Cortex of kidney (tissue), 1 donor: ENCODE data around the gene JPH3.

Experiments
- DNase-seq: peaks from one replicate; lab custom pipeline; 2025; lab: John Stamatoyannopoulos, UW

Gene JPH3

DNA sequence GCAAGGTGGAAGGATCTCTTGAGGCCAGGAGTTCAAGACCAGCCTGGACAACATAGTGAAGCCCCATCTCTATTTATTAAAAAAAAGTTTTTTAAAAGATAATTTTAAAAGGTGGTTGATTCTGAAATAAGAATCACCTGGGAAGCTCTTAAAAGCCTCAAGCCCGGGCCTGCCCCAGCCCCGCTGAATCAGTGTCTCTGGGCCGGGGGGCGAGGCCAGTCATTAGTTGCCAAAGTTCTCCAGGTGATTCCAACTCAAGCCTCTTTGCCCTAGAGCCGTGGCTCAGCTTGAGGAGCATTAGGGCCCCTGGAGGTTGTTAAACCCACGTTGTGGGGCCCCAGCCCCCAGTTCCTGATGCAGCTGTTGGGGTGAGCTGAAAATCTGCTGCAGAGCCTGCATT, 24.6 kb downstream of the JPH3 start:
- no peak for DNase-seq

DNA sequence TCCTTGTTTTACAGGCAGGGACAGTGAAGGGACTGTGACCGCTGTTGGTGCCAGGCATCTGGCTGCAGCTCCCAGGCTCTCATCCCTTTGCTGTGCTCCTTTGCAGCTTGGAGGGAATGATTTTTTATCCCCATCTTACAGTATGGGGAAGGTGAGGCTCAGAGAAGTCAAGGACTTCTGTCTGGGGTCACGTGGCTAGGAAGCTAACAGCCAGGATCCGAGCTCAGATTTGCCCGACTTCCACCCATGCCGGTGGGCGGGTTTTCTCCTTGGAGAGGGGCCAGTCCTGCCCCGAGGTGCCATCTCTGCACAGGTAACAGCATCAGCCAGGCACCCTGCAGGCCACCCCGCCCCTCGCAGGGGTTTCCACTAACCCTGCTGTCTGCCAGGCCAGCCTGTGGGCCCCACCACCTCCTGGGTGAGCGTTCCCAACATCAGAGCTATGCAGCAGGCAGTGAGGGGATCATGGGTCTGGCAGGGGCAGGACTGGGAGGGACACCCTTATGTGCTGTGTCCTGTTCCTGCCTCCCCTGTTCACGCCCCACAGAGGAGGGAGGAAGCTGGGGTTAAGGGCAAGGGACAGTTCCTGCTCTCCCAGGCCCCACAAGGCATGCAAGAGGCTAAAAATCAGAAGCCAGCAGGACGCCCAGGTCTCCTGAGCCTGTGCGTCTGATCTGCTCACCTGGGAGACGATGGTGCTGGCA, 25.4 kb downstream of the JPH3 start:
- no peak for DNase-seq

DNA sequence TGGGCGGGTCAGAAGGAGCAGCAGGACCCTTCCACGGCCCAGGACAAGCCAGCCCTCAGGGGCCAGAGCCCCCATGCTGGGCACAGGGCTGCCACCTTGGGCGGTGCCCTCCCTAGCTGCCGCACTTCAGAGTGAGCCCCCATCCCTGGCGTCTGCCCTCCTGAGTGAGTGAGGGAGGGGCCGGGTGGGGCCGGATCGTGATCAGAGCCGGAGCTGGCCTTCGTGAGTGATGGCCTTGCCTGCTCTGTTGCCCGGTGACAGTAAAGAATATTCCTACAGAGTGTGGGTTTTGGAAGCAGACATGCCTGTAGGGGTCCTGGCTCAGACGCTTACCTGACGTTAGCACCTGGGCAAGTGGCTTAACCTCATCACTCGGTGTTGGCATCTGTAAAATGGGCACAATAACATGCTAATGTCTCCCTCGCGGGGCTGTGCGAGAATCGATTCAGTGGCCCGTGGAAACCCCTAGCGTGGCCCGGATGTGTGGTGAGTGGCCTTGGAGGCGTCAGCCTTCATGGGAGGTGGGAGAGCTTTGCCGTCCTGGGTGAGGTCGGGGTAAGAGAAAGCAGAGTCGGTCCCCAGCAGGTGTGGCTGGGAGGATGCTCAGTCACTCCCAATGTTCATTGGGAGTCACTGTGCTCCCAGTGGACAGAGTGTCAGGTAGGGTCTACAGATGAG, 26.1 kb downstream of the JPH3 start:
- no peak for DNase-seq

DNA sequence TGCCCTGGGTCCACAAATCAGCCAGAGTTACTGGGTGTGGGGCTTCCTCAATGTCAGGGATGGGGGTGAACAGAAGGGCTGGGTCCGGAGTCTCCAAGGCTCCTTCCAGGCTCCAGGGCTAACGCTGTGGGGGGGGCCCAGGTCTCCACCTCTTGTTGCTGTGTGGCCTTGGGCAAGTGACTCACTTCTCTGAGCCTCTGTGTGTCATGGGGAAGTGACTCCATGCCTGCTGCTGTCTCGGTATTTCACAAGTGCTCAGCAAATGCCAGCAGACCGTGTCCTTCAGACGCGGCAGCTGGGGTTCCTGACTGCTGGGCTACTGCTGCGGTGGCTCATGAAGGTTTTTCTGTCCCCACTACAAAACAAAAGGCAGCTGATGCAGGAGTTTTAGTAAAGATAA, 26.6 kb downstream of the JPH3 start:
- DNase-seq = no peak

DNA sequence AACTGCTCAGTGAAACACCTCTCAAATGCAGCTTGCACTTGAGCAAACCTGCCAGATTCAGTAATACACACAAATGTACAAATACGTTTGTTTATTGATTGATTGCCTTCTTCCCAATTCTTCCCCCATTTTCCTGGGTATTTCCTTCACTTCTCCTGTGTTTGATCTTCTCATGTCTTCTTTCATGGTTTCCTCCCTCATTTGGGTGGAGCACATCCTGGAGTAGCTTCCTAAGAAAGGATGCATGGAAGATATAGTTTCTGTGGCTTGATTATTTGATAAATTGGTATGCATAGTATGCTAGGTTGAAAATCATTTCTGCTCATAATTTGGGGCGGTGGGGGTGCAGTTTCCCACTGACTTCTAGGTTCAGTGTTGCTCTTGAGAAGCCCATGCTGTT, 28.8 kb downstream of the JPH3 start:
- no peak for DNase-seq

DNA sequence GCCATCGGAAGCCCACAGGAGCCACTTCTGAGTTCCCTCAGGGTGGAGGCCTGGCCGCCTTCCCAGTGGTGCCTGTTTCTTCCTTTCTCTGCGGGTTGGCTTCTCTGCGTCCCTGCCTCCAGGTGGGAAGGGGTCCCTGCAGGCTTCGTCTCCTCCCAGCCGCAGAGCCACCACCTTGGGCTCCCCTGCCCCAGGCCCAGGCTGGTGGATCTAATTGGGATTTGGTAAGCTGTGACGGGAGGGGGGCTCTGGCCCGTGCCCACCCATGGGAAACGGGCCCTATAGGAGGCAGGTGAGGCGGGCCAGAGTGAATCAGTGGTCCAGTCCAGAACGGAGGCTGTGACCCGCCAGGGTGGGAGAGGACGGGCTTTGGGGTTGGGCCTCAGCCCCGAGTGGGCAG, 32.1 kb downstream of the JPH3 start:
- no peak for DNase-seq

DNA sequence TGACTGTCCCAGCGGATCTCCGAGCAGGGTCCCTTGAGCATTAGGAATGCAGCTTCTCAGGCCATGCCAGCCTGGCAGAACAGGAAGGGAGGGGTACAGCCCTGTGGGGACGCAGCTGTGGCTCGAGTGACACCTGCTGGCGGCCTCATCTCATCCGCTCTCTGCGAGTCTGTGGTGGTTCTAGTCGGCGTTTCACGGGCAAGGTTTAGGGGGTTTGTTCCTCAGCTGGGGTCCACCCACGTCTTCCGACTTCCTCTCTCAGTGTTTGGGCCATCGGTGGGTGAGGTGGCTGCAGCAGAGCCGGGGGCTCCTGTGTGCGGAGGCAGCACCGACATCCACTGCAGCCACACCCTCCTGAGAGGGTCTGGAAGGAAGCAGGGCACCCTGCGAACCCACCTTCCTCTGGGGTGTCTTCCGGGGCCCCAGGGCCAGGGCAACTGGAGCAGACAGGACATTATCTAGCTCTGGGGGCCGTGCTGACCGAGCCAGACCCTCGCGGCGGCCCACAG, 33.3 kb downstream of the JPH3 start:
- DNase-seq = no peak

DNA sequence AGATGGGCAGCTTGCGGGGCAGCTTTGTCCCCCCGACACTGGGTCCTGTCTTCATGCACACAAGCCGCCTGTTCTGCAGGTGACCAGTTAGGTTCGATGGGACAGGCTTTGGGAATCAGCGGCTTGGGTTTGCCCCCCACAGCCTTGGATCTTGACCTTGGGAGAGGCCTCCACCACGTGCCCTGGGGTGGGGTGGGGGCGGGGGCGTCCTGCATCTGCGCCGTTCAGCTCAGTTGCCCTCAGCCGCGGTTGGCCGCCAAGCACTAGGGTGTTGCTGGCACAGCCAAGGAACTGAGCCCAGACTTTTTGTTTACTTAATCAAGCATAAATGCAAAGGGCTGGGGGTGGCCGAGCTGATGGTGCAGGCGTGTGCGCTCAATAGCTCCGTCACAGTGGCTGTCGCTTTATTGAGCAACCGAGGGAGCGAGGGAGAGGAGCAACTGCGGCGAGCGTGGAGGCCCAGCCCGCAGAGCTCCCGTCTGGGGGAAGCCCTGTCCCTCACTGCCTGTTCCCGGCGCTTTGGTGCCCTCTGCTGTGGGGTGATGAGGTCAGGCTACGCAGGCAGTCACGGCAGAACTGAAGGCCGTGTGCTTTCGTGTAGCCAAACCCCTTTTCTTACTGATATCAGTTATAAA, 33.9 kb downstream of the JPH3 start:
- no peak for DNase-seq

DNA sequence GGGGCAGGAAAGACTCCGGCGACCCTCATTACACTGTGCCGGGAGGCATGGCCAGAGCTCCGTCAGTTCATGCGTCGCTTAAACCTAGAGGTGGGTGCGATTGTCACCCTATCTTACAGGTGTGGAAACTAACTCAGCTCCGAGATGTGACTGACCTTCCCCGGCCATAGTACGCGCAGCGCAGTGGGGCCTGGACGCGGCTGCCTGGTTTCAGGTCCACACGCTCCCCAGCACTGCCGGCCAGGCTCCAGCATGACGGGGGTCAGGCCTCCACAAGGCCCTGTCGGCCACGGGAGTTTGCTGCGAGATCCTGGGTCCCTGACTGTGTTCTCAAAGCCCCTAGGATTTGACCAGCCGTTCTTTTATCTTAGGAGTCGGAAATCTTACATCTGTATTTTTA, 34.4 kb downstream of the JPH3 start:
- no peak for DNase-seq

DNA sequence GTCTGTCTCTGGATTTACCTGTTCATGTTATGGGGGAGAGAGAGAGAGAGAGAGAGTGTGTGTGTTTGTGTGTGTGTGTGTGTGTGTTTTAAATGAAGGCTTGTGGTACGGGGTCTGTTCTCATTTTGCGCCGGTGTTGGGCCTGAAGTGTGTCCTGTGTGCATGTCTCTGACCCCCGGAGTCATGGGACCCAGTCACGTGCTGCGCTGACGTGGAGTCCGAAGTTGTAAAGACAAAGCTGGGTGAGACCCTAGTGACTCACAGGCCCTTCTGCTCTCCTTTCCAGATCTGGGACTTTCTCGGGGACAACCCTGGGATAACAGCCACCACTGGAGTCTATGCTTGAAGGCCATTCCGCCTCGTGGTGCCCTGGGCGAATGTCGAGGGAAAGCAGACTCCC, 35.0 kb downstream of the JPH3 start:
- DNase-seq = no peak

DNA sequence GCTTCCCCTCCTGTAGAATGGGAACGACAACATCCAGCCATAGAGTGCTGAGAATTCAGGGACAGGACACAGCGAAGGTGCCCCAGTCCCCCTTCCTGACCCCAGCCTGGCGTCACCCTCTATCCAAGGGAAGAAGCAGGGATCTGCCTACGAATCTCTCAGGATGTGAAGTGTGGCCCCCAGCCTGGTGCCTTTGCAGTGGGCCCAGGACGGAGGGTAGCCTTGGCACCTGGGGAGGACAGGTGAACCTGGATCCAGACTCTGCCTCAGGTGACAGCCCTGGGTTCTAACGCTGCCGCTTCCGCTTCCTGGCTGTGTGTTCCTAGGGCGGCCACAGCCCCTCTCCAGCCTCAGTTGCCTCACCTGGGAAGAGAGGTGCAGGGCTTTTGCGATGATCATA, 36.4 kb downstream of the JPH3 start:
- no peak for DNase-seq

DNA sequence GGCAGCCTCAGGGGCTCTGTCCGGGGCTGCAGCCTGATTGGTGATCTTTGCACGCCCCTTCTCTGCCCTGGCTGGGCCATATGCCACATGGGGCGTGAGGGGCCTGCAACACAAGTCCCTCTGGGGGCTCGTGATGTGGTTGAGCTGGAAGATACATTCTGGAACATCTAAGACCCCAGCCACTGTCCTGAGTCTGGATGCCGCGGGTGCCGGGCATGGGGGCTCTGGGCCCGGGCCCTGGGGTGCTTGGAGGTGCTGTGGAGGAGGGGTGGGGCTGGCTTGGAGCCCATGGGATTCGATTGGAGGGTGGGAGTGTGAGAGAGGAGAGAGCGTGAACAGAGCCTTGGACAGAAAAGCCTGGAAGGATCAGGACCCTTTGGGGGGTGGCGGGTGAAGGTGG, 39.4 kb downstream of the JPH3 start:
- no peak for DNase-seq

DNA sequence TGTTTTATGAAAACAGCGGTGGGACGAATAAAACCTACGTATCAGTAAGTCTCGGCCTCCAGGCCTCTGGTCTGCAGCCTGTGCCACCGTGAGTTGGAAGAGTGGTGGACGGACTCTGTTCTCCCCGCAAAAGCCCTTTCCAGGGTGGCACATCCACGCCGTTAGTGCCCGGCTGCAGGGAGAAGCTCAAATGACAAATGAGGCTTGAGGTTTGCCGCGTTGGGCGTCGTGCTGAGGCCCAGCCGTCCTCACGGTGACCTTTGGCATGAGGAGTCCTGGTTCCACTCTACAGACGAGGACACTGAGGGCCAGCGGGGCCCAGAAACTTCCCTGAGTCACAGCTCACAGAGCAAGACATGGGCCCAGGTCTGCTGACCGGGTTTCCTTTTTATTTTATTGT, 40.2 kb downstream of the JPH3 start:
- DNase-seq = no peak

DNA sequence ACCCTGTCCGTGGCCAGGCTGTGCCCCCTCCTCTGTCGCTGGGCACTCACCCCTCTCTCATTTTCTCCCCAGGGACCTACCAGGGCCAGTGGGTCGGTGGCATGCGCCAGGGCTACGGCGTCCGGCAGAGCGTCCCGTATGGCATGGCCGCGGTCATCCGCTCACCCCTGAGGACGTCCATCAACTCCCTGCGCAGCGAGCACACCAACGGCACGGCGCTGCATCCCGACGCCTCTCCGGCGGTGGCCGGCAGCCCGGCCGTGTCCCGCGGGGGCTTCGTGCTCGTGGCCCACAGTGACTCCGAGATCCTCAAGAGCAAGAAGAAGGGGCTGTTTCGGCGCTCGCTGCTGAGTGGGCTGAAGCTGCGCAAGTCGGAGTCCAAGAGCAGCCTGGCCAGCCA, 41.9 kb downstream of the JPH3 start:
- no peak for DNase-seq

DNA sequence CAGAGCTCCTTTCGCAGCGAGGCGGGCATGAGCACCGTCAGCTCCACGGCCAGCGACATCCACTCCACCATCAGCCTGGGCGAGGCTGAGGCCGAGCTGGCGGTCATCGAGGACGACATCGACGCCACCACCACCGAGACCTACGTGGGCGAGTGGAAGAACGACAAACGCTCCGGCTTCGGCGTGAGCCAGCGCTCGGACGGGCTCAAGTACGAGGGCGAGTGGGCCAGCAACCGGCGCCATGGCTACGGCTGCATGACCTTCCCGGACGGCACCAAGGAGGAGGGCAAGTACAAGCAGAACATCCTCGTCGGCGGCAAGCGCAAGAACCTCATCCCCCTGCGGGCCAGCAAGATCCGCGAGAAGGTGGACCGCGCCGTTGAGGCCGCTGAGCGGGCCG, 42.3 kb downstream of the JPH3 start:
- no peak for DNase-seq

DNA sequence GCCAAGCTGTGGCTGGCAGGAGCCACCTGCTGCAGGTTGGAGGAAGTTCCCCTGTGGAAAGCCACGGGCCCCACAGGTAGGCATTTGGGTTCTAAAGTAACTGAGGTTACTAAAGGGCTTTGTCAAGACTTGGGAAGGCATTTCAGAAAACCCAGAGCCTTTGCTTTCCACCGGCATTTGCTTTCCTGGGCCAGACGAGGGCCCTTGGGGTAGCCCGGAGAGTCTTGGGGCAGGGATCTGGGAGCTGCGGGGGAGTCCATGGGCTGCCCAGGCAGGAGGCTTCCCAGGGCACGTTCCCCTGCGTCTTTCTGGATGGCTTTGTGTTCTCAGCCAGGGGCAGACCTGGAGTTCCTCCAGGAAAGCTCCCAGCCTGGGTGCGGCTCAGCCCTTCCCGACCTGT, 43.5 kb downstream of the JPH3 start:
- no peak for DNase-seq

DNA sequence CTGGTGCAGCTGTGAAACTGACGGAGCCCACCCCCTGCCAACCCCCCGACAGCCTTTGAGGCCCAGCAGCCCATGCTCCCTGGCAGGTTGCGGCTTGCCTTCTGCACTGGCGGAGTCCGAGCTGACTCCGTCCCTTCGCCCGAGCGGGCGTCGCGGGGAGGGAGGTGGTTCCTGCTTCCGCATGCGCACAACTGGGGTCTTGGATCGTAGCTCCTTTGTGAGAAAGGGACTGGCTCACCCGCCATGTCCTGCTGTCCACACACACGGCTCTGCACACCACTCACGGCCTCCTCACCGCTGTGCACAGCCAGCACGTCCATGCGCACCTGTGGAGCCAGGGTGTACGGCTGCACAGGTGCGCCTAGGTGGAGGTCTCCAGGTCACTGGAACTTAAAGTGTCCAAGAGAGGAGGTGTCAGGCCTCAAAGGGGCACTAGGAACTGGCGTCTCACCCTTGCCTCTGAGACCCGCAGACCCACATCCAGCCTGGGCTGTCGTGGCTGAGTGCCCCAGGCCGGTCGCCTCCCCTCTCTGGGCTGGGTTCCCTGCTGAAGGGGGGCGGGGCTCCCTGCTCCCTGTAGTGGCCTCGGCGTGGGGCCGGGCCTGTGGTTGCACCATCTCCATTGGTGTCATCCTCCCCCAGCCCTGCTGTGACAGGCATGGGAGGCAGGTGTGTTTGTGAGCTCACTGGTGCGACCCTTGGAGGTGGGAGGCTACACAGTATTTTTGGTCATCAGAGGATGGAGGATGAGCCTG, 45.3 kb downstream of the JPH3 start:
- no peak for DNase-seq

DNA sequence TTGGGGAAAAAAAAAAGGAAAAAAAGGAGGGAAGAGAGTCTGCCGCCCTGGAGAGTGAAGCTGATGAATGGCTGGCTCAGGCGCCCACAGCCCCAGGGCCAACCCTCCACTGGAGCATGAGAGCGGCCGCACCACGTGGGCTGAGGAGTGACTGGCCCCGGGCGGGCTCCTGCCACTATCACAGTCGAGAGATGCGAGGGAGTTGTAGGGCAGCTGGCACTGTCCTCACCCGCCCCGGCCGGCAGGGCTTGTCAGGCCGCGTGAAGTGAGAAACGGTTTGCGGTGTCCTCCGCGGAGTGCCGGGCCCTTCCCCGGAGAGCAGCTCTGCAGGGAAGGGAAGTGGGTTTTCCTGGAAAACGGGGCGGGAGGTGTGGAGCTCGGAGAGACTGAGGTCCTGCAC, 45.9 kb downstream of the JPH3 start:
- DNase-seq = no peak

DNA sequence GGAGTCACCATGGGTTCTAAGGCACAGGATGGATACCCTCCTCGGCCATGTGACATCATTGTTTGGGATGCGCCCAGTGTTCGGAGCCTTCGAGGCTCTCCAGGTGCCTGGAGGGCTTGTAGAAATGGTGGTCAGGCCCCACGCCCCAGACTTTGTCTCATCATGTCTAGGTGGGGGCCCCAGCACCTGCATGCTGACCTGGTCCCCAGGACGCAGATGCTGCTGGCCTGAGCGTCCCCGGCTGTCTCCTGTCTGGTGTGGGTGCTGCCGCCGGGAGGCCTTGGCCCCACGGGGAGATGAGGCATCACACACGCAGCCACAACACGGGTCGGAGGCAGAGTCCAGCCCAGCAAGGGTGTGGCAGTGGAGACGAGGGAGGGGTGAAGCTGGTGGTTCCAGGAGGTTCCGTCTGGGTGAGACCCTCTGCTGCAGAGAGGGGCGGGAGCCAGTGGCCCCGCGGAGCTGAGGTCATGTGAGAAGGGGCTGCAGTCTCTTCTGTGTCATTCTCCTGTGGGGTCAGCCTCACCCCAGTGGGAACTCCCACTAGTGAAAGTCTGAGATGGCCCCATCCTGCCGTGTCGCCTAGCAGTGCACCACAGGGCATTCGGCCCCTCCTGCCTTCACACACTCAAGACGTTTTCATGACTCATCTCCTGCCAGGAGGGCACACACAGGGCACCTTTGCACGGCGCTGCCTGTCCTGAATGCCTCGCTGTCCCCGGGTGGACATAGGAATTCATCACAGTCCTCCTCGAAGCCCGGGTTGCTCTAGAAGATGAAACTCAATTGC, 46.6 kb downstream of the JPH3 start:
- DNase-seq = no peak

DNA sequence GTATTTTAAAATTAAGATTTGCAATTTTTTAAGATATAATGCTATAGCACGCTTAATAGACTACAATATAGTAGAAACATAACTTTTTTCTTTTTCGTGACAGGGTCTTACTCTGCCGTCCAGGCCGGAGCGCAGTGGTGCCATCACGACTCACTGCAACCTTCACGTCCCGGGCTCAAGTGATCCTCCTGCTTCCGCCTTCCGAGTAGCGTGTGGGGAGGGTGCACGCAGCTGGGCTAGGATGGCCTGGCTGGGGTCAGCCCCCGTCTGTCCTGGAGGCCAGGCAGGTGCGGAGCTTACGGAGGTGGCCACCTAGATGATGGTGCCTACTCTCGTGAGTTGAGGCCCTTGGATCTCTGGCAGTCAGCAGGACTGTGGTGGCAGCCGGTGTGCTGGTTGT, 50.1 kb downstream of the JPH3 start:
- no peak for DNase-seq

DNA sequence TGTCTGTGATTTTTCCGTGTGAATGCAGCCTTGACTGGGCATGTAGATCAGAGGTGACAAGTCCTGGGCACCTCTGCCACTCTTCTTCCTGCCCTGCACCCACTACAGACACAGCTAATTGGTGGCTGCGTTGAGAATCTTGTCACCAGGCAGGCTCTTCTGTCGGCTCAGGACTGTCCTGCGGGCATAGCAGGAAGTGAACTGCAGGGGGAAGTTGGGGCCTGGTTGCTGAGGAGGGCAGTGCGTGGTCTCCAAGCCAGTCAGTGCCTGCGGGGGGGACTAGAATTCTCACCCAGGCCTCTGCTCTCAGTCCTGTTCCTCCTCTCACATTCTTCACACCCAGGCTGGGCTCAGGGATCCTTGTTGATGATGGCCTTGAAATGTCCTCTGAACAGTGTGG, 50.5 kb downstream of the JPH3 start:
- no peak for DNase-seq

DNA sequence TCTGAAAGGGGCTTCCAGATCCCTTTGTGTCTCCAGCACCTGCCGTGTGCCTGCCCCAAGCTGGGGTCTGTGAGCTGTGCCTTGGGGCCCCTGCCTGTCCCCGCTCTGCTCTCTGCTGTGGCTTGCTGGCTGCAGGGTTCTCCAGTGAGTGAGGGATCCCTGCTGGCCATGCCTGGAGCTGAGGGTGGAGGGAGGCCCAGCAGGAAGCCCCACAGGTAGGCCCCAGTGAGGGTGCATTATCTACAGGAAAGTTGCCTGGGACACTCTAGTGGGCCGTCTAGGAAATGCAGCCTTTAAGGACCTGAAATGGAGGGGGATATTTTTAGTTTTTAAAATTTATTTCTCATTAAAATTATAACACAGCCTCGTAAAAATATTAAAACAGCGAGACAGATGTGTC, 50.9 kb downstream of the JPH3 start:
- DNase-seq = no peak
